HG02623 (cell line): ENCODE results near the gene FOCAD.
"Not testable (repeated sequence)": the region's sequence is repeated elsewhere in the genome, so short reads cannot be mapped to it uniquely, and the experiment has no call there.

ENCODE experiments used
- ATAC-seq: cut with Tn5 transposase; IDR thresholded peaks from one replicate; pipeline ENCODE4 v1.9.1; 2021; ENCODE audit warnings: moderate library complexity; ENCODE audit not compliant: unreplicated experiment

Gene FOCAD

DNA sequence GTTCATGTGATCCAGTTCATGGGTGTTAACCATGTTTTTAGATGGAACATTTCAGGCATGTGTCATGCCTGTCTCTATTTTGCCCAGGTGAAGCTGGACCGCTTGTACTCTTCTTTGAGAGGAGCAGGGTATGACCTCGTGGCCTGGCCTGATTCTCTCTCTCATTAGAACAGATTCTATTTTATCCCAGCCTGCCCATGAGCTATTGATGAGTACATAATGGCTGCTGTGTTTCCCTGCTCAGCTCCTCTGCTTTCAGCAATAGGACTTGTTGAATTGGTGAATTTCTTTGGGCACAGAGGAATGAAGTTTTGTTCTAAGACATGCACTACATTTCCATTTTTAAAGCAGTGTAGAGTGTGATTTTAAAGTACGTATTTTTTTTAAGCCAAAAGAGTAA lies 261.2 kb downstream of the FOCAD start:
- ATAC-seq = no peak

GRCh38 chr9:20945856-20946255 lies 261.8 kb downstream of the FOCAD start:
- no peak for ATAC-seq

- no peak for ATAC-seq
Measured at GRCh38 chr9:20948703-20949102, 264.6 kb downstream of the FOCAD start.

GRCh38 chr9:20950707-20951106 lies 266.6 kb downstream of the FOCAD start:
- ATAC-seq = no peak

DNA sequence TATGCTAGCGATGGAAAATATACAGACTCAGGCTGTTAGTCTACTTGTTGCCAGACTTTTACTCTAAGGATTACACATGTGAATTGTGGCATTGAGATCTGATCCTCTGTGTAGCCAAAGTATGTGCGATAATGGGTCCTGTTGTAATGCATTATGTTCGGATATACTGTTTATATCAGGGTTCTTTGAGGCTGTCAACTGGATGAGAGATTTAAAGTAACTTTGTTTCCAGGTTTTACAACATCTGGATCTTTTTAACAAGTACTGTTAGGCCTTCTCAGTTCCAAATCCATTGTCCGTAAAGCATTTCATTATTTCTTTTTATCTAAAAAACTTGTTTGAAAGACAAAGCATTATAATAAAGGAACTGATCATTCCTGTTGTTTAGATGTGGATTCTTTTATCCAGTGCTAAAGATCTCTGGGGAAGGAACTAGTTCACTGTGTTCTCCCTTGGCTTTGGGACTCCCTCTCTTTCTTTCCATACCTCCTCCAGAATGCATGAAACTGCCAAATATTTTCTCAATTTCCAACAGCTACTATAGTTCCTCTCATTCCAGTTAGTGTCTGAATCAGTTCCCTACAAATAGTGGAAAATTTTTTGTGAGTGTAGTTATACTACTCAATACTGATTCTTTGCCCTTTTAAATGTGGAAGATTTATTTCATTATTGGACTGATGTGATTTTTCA lies 278.6 kb downstream of the FOCAD start:
- no peak for ATAC-seq

DNA sequence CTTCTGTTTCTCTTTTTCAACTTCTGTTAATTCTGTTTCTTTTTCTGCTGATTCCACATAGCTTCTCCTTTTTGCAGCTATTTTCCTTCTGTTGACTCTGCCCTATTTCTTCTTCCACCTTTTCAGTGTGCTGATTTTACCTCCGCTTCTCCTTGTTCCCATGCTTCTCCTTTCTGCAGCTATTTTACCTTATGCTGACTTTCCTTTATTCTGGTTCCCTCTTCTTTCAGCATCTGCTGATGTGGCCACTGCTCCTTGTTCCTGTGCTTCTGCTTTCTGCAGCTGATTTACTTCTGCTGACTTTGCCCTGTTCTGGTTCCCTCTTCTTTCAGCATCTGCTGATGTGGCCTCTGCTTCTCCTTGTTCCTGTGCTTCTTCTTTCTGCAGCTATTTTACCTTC lies 288.6 kb downstream of the FOCAD start:
- no peak for ATAC-seq

- ATAC-seq = not testable (repeated sequence)
Measured at GRCh38 chr9:20973246-20973947, 289.3 kb downstream of the FOCAD start.

DNA sequence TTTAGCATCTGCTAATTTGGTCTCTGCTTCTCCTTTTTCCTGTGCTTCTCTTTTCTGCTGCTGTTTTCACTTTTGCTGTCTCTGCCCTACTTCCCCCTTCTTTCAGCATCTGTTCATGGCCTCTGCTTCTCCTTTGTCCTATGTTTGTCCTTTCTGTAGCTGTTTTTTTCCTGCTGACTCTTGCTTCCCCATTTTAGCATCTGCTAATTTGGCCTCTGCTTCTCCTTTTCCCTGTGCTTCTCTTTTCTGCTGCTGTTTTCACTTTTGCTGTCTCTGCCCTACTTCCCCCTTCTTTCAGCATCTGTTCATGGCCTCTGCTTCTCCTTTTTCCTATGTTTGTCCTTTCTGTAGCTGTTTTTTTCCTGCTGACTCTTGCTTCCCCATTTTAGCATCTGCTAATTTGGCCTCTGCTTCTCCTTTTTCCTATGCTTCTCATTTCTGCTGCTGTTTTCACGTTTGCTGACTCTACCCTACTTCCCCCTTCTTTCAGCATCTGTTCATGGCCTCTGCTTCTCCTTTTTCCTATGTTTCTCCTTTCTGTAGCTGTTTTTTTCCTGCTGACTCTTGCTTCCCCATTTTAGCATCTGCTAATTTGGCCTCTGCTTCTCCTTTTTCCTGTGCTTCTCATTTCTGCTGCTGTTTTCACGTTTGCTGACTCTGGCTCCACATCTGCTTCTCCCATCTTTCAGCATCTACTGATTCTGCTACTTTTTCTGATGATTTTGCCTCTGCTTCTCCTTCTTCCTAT lies 290.3 kb downstream of the FOCAD start:
- not testable (repeated sequence) for ATAC-seq

- ATAC-seq = no peak
Measured at GRCh38 chr9:20978249-20978648, 294.2 kb downstream of the FOCAD start.

DNA sequence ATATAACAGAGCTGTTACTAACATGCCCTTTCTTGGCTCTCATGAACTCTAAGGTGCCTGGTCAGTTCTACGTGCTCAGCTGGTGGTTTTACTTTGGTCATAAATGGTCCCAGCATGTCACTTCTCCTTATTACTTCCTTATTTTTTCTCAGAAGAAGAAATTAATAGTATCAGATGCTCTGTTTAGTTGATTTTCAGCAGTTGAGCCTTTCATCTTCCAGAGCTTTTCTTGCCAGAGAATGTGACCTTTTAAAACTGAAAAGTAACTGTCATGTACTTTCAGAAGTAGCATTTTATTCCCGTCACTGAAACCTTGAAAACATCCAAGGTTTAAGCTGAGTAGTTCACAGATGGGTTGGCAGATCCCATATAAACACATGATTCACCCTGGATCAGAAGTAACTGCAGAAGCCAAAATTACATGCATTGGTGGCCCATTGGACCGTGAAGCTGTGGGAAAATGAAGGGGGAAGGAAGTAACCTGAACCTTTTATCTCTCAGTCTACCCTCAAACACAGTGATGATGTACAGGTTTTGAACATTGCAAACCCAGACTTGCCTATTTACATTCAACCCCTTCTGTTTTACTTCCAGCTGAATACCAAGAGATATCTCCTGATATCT lies 296.9 kb downstream of the FOCAD start:
- peak; percentile 57 for ATAC-seq

DNA sequence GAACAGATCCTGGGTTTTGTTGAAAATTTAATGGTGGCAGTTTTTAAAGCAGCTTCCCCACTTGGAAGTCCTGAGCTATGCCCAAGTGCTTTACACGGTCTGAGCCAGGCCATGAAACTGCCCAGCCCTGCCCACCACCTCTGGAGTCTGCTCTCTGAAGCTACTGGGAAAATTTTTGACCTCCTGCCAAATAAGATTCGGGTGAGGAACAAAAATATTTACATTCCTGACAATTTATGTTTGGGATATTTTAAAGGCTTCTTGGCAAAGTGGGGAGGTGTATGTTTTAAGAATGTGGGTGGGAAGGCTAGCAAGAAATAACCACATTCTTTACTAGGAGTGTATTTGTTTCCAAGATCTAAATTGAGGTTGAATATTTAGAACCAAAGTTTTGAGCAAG lies 297.4 kb downstream of the FOCAD start:
- ATAC-seq = no peak

GRCh38 chr9:20984506-20984905 lies 300.4 kb downstream of the FOCAD start:
- no peak for ATAC-seq

DNA sequence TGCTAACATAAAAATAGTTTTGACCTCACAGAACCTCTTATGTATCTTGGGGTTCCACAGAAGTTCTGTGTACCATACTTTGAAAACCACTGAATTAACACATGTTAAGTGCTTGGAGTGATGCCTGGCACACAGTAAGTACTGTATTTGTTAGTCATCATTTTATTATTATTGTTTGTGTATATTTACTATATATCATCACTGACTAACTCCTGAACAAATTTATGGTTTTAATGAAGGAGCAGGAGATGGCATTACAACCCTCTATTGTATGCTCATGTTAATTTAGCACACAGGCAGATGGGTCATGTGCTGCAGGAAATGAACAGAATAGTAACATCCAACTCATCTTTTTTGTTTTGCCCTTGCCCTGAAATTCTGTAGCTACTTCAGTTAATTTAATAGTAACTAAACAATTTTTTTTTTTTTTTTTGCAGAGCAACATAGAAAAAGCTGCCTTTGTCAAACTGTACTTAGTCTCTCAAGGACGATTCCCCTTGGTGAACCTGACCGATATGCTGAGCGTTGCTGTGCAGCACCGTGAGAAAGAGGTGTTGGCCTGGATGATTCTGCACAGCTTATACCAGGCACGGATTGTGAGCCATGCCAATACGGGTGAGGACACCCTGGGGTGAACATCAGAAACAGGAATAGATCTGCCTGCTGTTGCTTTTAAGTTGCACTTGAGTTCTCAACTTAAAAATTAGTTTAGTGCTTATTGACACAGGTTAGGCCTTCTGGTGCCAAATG lies 302.0 kb downstream of the FOCAD start:
- no peak for ATAC-seq

DNA sequence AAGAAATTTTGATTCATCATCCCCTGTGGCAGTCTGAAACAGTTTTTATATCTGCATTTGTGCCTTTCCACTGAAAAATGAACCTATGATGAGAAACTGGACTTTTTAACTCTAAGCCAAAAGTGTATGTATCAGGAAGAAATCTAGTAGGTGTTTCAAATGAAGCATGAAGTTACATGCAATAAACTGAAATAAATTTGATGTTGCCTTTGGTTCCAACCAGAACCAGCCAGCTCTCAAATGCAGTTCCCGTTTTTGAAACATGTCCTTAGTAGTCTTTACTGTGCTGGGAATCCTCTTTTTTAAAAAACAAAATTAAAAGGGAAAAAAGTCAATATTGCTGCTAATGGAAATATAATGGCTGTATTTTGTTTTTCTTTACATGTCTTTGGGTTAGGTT lies 303.5 kb downstream of the FOCAD start:
- ATAC-seq = no peak

GRCh38 chr9:20988061-20988460 lies 304.0 kb downstream of the FOCAD start:
- ATAC-seq = no peak

- no peak for ATAC-seq
Measured at GRCh38 chr9:20988671-20989315, 304.7 kb downstream of the FOCAD start.

GRCh38 chr9:20989923-20990341 lies 305.9 kb downstream of the FOCAD start:
- ATAC-seq = no peak

DNA sequence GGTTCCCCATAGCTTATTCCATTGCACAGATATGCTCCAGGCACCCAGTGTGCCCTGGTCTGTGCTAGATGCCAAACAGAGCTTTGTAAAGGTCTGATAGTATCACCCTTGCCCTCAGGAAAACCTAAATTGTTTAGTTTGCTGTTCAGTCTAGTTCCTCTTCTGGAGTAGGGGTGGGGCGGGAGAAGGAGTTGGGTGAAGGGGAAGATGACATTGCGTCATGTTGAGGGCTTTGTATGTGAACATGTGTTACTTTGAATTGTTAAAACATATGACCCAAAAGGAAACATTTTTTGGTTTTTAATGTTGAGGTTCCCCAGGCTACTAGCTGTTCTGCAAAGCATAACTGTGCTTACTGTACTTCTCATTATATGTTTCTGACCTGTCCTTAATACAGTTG lies 306.8 kb downstream of the FOCAD start:
- ATAC-seq = no peak

DNA sequence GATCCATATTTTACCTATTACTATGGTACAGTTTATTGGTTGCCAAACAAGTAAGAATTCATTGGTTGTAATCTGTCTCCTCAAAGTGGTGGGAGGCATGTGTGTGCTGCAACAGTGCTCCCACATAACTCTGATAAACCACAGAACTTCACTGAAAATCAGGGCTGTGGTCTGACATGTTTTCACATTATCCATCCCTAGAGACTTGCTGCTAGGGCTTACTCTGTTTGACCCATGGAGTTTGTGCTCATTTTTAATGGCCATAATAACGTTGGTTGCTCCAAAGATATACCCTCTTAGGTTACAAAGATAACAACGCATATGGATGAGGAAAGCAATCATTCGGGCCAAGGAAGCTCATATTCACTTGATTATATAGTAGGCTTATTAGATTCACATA lies 310.4 kb downstream of the FOCAD start:
- no peak for ATAC-seq

GRCh38 chr9:20995616-20996015 lies 311.6 kb downstream of the FOCAD start:
- no peak for ATAC-seq
